Neural cell (in vitro differentiated cells): Measurements from ENCODE around the gene TVP23C. TPM values are rescaled to one million over a fixed set of nuclear protein-coding genes. Genes with fewer than 3 reads are reported as not detected.

ENCODE experiments used
- H2AFZ ChIP-seq: fragments of 200-600, 300-800 bp; sonication (generic), shearing (Covaris generic); 2 replicates; pipeline ENCODE4 v1.6.0; 2014; ENCODE audit warnings: low read depth, mild to moderate bottlenecking, antibody characterized with exemption, low read length, moderate library complexity
- H3F3A ChIP-seq: fragments of 200-600 bp; shearing (Covaris generic); 2 replicates; pipeline ENCODE4 v1.6.1; 2016; ENCODE audit warnings: mild to moderate bottlenecking, moderate library complexity, mixed read lengths, antibody characterized with exemption, low read length; ENCODE audit not compliant: insufficient read depth, poor library complexity, severe bottlenecking
- H3K27ac ChIP-seq: fragments of 200-600, 300-800 bp; sonication (generic), shearing (Covaris generic); 2 replicates; pipeline ENCODE4 v1.5.1; 2014; ENCODE audit warnings: mild to moderate bottlenecking, low read length, moderate library complexity
- H3K27me3 ChIP-seq: fragments of 300-800, 200-600 bp; sonication (generic), shearing (Covaris generic); 2 replicates; pipeline ENCODE4 v1.6.0; 2014; ENCODE audit warnings: mild to moderate bottlenecking, low read depth, low read length, moderate library complexity; ENCODE audit not compliant: insufficient read depth
- H3K36me3 ChIP-seq: fragments of 300-800, 200-600 bp; sonication (generic), shearing (Covaris generic); 2 replicates; pipeline ENCODE4 v1.5.1; 2014; ENCODE audit warnings: mild to moderate bottlenecking, antibody characterized with exemption, low read length, moderate library complexity; ENCODE audit not compliant: insufficient read depth
- H3K4me2 ChIP-seq: fragments of 300-800, 200-600 bp; sonication (generic), shearing (Covaris generic); 2 replicates; pipeline ENCODE4 v1.6.0; 2014; ENCODE audit warnings: mild to moderate bottlenecking, low read length
- H3K4me3 ChIP-seq: fragments of 300-800, 200-600 bp; sonication (generic), shearing (Covaris generic); 2 replicates; pipeline ENCODE4 v1.5.1; 2014; ENCODE audit warnings: mild to moderate bottlenecking, low read length, moderate library complexity
- H3K79me2 ChIP-seq: fragments of 200-600 bp; shearing (Covaris generic); replicated peaks from 2 replicates; pipeline ENCODE4 v1.6.0; 2014; ENCODE audit warnings: mild to moderate bottlenecking, low read length, moderate library complexity; ENCODE audit not compliant: insufficient read depth
- H3K9ac ChIP-seq: fragments of 300-800, 200-600 bp; sonication (generic), shearing (Covaris generic); 2 replicates; pipeline ENCODE4 v1.6.1; 2016; ENCODE audit warnings: mild to moderate bottlenecking, low read length, mixed read lengths
- H3K9me2 ChIP-seq: fragments of 200-600 bp; shearing (Covaris generic); 2 replicates; pipeline ENCODE4 v1.6.1; 2016; ENCODE audit warnings: mild to moderate bottlenecking, low read length, mixed read lengths; ENCODE audit not compliant: insufficient read depth
- H3K9me3 ChIP-seq: fragments of 200-600, 300-800 bp; sonication (generic), shearing (Covaris generic); 2 replicates; pipeline ENCODE4 v1.6.1; 2016; ENCODE audit warnings: mild to moderate bottlenecking, mixed run types, low read length, moderate library complexity, mixed read lengths
- H4K20me1 ChIP-seq: fragments of 200-600 bp; shearing (Covaris generic); 2 replicates; pipeline ENCODE4 v1.6.1; 2016; ENCODE audit warnings: mild to moderate bottlenecking, mixed run types; ENCODE audit not compliant: insufficient read depth
- EZH2 ChIP-seq: fragments of 200-600, 300-800 bp; shearing (Covaris generic), sonication (generic); IDR thresholded peaks from 2 replicates; pipeline ENCODE4 v1.6.1; 2014; ENCODE audit warnings: antibody characterized with exemption, low read length, borderline replicate concordance, mild to moderate bottlenecking; ENCODE audit not compliant: insufficient read depth, poor library complexity, severe bottlenecking
- RAD21 ChIP-seq: fragments of 450-650 bp; conservative IDR thresholded peaks from 2 replicates; pipeline ENCODE4 v1.6.1; 2014; ENCODE audit warnings: antibody characterized with exemption, mild to moderate bottlenecking, moderate library complexity
- SMC3 ChIP-seq: fragments of 450-650 bp; conservative IDR thresholded peaks from 2 replicates; pipeline ENCODE4 v1.6.1; 2014; ENCODE audit warnings: antibody characterized with exemption, mild to moderate bottlenecking, moderate library complexity; ENCODE audit not compliant: poor library complexity
- TAF1 ChIP-seq: IDR thresholded peaks from 2 replicates; pipeline ENCODE4 v1.6.1; 2012; ENCODE audit warnings: low read depth
- polyA plus RNA-seq: library from polyadenylated mRNA; depleted of rRNA; stranded (reverse); fragments of >200 nt; gene quantifications from 2 replicates; pipeline ENCODE4 v1.2.3, GENCODE V29; 2014
- TF ChIP-seq, protein P1 (sequence below): fragments of 450-650 bp; IDR thresholded peaks from 2 replicates; pipeline ENCODE4 v1.5.1; 2014; ENCODE audit warnings: antibody characterized with exemption, mild to moderate bottlenecking, moderate library complexity; ENCODE audit not compliant: poor library complexity, severe bottlenecking
- TF ChIP-seq, protein P2 (sequence below): IDR thresholded peaks from 2 replicates; pipeline ENCODE4 v1.6.1; 2012; ENCODE audit warnings: borderline replicate concordance

TVP23C gene
- polyA plus RNA-seq, 1 donor from 2014 or later, result 8.9 TPM

DNA sequence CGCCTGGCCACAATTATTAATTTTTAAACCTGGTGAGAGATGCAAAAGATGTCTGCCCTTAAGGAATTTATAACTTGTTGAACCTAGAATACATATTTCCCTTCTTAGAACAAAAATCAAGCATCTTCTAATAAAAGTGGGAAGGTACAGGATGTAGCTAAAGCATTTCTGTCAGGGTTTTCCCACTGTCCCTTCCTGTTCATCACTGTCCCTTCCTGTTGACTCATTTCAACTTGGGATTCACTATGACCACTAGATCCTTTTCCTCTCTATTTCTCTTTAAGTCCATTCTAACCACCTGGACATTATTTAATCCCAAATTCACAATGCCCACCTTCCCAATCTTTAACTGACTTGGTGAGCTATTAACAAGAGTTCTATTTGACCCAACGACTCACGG, 62.0 kb downstream of the TVP23C start:
- Histone ChIP-seq H3F3A (no peaks in the 10 kb centered on the region), H4K20me1 (no peaks in the 10 kb centered on the region), H3K9me3 (no peaks in the 10 kb centered on the region), H3K27me3 (no peaks in the 10 kb centered on the region), H3K27ac (no peak overlapping the region), H3K4me3 (no peak overlapping the region), H2AFZ (no peak overlapping the region), H3K9me2 (no peaks in the 10 kb centered on the region), H3K4me2 (no peak overlapping the region), H3K79me2 (no peaks in the 10 kb centered on the region), H3K36me3 (peaks cover 4% of the 10 kb centered on the region), H3K9ac (no peak overlapping the region)
- no peak for TF ChIP-seq SMC3
- TF ChIP-seq EZH2, result no peak
- TF ChIP-seq TAF1, result no peak
- TF ChIP-seq, protein P1, sequence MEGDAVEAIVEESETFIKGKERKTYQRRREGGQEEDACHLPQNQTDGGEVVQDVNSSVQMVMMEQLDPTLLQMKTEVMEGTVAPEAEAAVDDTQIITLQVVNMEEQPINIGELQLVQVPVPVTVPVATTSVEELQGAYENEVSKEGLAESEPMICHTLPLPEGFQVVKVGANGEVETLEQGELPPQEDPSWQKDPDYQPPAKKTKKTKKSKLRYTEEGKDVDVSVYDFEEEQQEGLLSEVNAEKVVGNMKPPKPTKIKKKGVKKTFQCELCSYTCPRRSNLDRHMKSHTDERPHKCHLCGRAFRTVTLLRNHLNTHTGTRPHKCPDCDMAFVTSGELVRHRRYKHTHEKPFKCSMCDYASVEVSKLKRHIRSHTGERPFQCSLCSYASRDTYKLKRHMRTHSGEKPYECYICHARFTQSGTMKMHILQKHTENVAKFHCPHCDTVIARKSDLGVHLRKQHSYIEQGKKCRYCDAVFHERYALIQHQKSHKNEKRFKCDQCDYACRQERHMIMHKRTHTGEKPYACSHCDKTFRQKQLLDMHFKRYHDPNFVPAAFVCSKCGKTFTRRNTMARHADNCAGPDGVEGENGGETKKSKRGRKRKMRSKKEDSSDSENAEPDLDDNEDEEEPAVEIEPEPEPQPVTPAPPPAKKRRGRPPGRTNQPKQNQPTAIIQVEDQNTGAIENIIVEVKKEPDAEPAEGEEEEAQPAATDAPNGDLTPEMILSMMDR, result no peak
- no peak for TF ChIP-seq RAD21
- TF ChIP-seq, protein P2, sequence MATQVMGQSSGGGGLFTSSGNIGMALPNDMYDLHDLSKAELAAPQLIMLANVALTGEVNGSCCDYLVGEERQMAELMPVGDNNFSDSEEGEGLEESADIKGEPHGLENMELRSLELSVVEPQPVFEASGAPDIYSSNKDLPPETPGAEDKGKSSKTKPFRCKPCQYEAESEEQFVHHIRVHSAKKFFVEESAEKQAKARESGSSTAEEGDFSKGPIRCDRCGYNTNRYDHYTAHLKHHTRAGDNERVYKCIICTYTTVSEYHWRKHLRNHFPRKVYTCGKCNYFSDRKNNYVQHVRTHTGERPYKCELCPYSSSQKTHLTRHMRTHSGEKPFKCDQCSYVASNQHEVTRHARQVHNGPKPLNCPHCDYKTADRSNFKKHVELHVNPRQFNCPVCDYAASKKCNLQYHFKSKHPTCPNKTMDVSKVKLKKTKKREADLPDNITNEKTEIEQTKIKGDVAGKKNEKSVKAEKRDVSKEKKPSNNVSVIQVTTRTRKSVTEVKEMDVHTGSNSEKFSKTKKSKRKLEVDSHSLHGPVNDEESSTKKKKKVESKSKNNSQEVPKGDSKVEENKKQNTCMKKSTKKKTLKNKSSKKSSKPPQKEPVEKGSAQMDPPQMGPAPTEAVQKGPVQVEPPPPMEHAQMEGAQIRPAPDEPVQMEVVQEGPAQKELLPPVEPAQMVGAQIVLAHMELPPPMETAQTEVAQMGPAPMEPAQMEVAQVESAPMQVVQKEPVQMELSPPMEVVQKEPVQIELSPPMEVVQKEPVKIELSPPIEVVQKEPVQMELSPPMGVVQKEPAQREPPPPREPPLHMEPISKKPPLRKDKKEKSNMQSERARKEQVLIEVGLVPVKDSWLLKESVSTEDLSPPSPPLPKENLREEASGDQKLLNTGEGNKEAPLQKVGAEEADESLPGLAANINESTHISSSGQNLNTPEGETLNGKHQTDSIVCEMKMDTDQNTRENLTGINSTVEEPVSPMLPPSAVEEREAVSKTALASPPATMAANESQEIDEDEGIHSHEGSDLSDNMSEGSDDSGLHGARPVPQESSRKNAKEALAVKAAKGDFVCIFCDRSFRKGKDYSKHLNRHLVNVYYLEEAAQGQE, result no peak

DNA sequence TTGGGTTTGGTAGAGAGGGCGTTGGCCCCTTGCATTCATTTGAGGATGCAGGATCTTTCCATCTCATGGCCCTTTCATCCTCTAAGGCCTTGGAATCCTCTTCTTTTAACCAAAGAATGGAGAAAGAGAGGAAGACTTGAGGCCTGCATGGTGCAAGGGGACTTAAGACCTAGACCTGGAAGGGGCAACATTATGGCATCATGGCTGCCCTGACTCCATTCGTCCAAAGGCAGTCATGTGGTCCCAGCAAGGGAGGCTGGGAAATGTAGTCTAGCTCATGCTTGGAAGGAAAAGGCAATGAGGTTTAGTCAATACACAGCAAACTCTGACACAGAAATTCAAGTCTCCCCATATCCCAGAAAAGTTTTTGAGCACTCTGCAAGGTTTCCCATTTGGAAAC, 65.2 kb downstream of the TVP23C start:
- Histone ChIP-seq H3K36me3 (peaks cover 4% of the 10 kb centered on the region), H3F3A (no peaks in the 10 kb centered on the region), H3K27me3 (no peaks in the 10 kb centered on the region), H3K4me3 (no peak overlapping the region), H4K20me1 (no peaks in the 10 kb centered on the region), H3K4me2 (no peak overlapping the region), H2AFZ (no peak overlapping the region), H3K9me3 (no peaks in the 10 kb centered on the region), H3K9me2 (no peaks in the 10 kb centered on the region), H3K27ac (no peak overlapping the region), H3K79me2 (no peaks in the 10 kb centered on the region), H3K9ac (no peak overlapping the region)
- TF ChIP-seq, protein P1, result no peak
- TF ChIP-seq TAF1 (no peak), EZH2 (no peak)
